Neural cell (in vitro differentiated cells): ENCODE results near the gene SLC4A7. TPM values are rescaled to one million over a fixed set of nuclear protein-coding genes. Genes with fewer than 3 reads are reported as not detected.

ENCODE experiments used
- H2AFZ ChIP-seq: fragments of 200-600, 300-800 bp; sonication (generic), shearing (Covaris generic); 2 replicates; pipeline ENCODE4 v1.6.0; 2014; ENCODE audit warnings: low read depth, mild to moderate bottlenecking, antibody characterized with exemption, low read length, moderate library complexity
- H3F3A ChIP-seq: fragments of 200-600 bp; shearing (Covaris generic); 2 replicates; pipeline ENCODE4 v1.6.1; 2016; ENCODE audit warnings: mild to moderate bottlenecking, moderate library complexity, mixed read lengths, antibody characterized with exemption, low read length; ENCODE audit not compliant: insufficient read depth, poor library complexity, severe bottlenecking
- H3K27ac ChIP-seq: fragments of 200-600, 300-800 bp; sonication (generic), shearing (Covaris generic); 2 replicates; pipeline ENCODE4 v1.5.1; 2014; ENCODE audit warnings: mild to moderate bottlenecking, low read length, moderate library complexity
- H3K27me3 ChIP-seq: fragments of 300-800, 200-600 bp; sonication (generic), shearing (Covaris generic); 2 replicates; pipeline ENCODE4 v1.6.0; 2014; ENCODE audit warnings: mild to moderate bottlenecking, low read depth, low read length, moderate library complexity; ENCODE audit not compliant: insufficient read depth
- H3K36me3 ChIP-seq: fragments of 300-800, 200-600 bp; sonication (generic), shearing (Covaris generic); 2 replicates; pipeline ENCODE4 v1.5.1; 2014; ENCODE audit warnings: mild to moderate bottlenecking, antibody characterized with exemption, low read length, moderate library complexity; ENCODE audit not compliant: insufficient read depth
- H3K4me2 ChIP-seq: fragments of 300-800, 200-600 bp; sonication (generic), shearing (Covaris generic); 2 replicates; pipeline ENCODE4 v1.6.0; 2014; ENCODE audit warnings: mild to moderate bottlenecking, low read length
- H3K4me3 ChIP-seq: fragments of 300-800, 200-600 bp; sonication (generic), shearing (Covaris generic); 2 replicates; pipeline ENCODE4 v1.5.1; 2014; ENCODE audit warnings: mild to moderate bottlenecking, low read length, moderate library complexity
- H3K79me2 ChIP-seq: fragments of 200-600 bp; shearing (Covaris generic); replicated peaks from 2 replicates; pipeline ENCODE4 v1.6.0; 2014; ENCODE audit warnings: mild to moderate bottlenecking, low read length, moderate library complexity; ENCODE audit not compliant: insufficient read depth
- H3K9ac ChIP-seq: fragments of 300-800, 200-600 bp; sonication (generic), shearing (Covaris generic); 2 replicates; pipeline ENCODE4 v1.6.1; 2016; ENCODE audit warnings: mild to moderate bottlenecking, low read length, mixed read lengths
- H3K9me2 ChIP-seq: fragments of 200-600 bp; shearing (Covaris generic); 2 replicates; pipeline ENCODE4 v1.6.1; 2016; ENCODE audit warnings: mild to moderate bottlenecking, low read length, mixed read lengths; ENCODE audit not compliant: insufficient read depth
- H3K9me3 ChIP-seq: fragments of 200-600, 300-800 bp; sonication (generic), shearing (Covaris generic); 2 replicates; pipeline ENCODE4 v1.6.1; 2016; ENCODE audit warnings: mild to moderate bottlenecking, mixed run types, low read length, moderate library complexity, mixed read lengths
- H4K20me1 ChIP-seq: fragments of 200-600 bp; shearing (Covaris generic); 2 replicates; pipeline ENCODE4 v1.6.1; 2016; ENCODE audit warnings: mild to moderate bottlenecking, mixed run types; ENCODE audit not compliant: insufficient read depth
- CTCF ChIP-seq: fragments of 450-650 bp; IDR thresholded peaks from 2 replicates; pipeline ENCODE4 v1.5.1; 2014; ENCODE audit warnings: antibody characterized with exemption, mild to moderate bottlenecking, moderate library complexity; ENCODE audit not compliant: poor library complexity, severe bottlenecking
- EP300 ChIP-seq: fragments of 450-650 bp; conservative IDR thresholded peaks from 2 replicates; pipeline ENCODE4 v1.6.1; 2014; ENCODE audit warnings: antibody characterized with exemption, mild to moderate bottlenecking, moderate library complexity; ENCODE audit not compliant: poor library complexity, severe bottlenecking
- EZH2 ChIP-seq: fragments of 200-600, 300-800 bp; shearing (Covaris generic), sonication (generic); IDR thresholded peaks from 2 replicates; pipeline ENCODE4 v1.6.1; 2014; ENCODE audit warnings: antibody characterized with exemption, low read length, borderline replicate concordance, mild to moderate bottlenecking; ENCODE audit not compliant: insufficient read depth, poor library complexity, severe bottlenecking
- MXI1 ChIP-seq: fragments of 450-650 bp; conservative IDR thresholded peaks from 2 replicates; pipeline ENCODE4 v1.6.1; 2014; ENCODE audit warnings: antibody characterized with exemption, mild to moderate bottlenecking; ENCODE audit not compliant: poor library complexity, severe bottlenecking
- POLR2AphosphoS5 ChIP-seq: IDR thresholded peaks from 2 replicates; pipeline ENCODE4 v1.6.1; 2012
- RAD21 ChIP-seq: fragments of 450-650 bp; conservative IDR thresholded peaks from 2 replicates; pipeline ENCODE4 v1.6.1; 2014; ENCODE audit warnings: antibody characterized with exemption, mild to moderate bottlenecking, moderate library complexity
- REST ChIP-seq: IDR thresholded peaks from 2 replicates; pipeline ENCODE4 v1.6.1; 2012; ENCODE audit warnings: borderline replicate concordance
- SMC3 ChIP-seq: fragments of 450-650 bp; conservative IDR thresholded peaks from 2 replicates; pipeline ENCODE4 v1.6.1; 2014; ENCODE audit warnings: antibody characterized with exemption, mild to moderate bottlenecking, moderate library complexity; ENCODE audit not compliant: poor library complexity
- TAF1 ChIP-seq: IDR thresholded peaks from 2 replicates; pipeline ENCODE4 v1.6.1; 2012; ENCODE audit warnings: low read depth
- polyA plus RNA-seq: library from polyadenylated mRNA; depleted of rRNA; stranded (reverse); fragments of >200 nt; gene quantifications from 2 replicates; pipeline ENCODE4 v1.2.3, GENCODE V29; 2014

The SLC4A7 gene
- polyA plus RNA-seq, 1 donor from 2014 or later = 96.9 TPM

GRCh38 chr3:27428446-27428845, 55.7 kb downstream of the SLC4A7 start:
- no peaks in the 10 kb centered on the region for H3K79me2 ChIP-seq
- H3K36me3 ChIP-seq = peaks cover 16% of the 10 kb centered on the region
- H3F3A ChIP-seq = no peaks in the 10 kb centered on the region

GRCh38 chr3:27426926-27427325, 57.3 kb downstream of the SLC4A7 start:
- H3K4me2 ChIP-seq = no peak overlapping the region
- H3K9ac ChIP-seq = no peak overlapping the region
- no peaks in the 10 kb centered on the region for H3K9me2 ChIP-seq
- no peak overlapping the region for H3K4me3 ChIP-seq
- H2AFZ ChIP-seq = no peak overlapping the region
- H3F3A ChIP-seq = no peaks in the 10 kb centered on the region
- no peak for TF ChIP-seq RAD21
- no peak for TF ChIP-seq REST
- TF ChIP-seq CTCF = no peak
- no peak for TF ChIP-seq MXI1
- TF ChIP-seq SMC3 = no peak
- no peak for TF ChIP-seq EZH2
- no peak for TF ChIP-seq POLR2AphosphoS5
- TF ChIP-seq TAF1 = no peak
- no peak for TF ChIP-seq EP300
- no peak overlapping the region for H3K27ac ChIP-seq
- peaks cover 13% of the 10 kb centered on the region for H3K36me3 ChIP-seq
- no peaks in the 10 kb centered on the region for H4K20me1 ChIP-seq
- H3K9me3 ChIP-seq = no peaks in the 10 kb centered on the region
- no peaks in the 10 kb centered on the region for H3K27me3 ChIP-seq
- no peaks in the 10 kb centered on the region for H3K79me2 ChIP-seq

More at GRCh38 chr3:27428446-27428845, 55.7 kb downstream of the SLC4A7 start:
- Histone ChIP-seq H3K9me3 (no peaks in the 10 kb centered on the region), H2AFZ (no peak overlapping the region), H3K27ac (no peak overlapping the region), H3K9me2 (no peaks in the 10 kb centered on the region), H3K9ac (no peak overlapping the region), H3K27me3 (no peaks in the 10 kb centered on the region), H4K20me1 (no peaks in the 10 kb centered on the region), H3K4me2 (no peak overlapping the region), H3K4me3 (no peak overlapping the region)
- no peak for TF ChIP-seq EP300
- no peak for TF ChIP-seq MXI1
- TF ChIP-seq RAD21 = no peak
- no peak for TF ChIP-seq POLR2AphosphoS5
